Measurements from ENCODE around the gene EDC4.

EDC4 gene

DNA sequence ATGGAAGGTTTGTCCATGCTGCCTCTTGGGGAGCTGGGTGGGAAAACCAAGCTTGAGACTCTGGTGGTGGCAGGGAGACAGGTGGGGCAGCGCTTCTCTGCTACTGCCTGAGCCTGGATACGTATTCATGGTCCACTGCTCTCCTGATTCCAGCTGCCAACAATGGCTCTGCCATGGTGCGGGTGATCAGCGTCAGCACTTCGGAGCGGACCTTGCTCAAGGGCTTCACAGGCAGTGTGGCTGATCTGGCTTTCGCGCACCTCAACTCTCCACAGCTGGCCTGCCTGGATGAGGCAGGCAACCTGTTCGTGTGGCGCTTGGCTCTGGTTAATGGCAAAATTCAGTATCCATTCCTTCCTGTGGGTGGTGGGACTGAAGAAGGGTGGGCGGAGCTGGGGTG is 4.2 kb downstream of the EDC4 start:
- no peak for TF ChIP-seq PPARA (CRISPR knock-in tag; IDR thresholded peaks at IDR 0.05; ENCODE audit: borderline replicate concordance)
- TF ChIP-seq, protein P1, sequence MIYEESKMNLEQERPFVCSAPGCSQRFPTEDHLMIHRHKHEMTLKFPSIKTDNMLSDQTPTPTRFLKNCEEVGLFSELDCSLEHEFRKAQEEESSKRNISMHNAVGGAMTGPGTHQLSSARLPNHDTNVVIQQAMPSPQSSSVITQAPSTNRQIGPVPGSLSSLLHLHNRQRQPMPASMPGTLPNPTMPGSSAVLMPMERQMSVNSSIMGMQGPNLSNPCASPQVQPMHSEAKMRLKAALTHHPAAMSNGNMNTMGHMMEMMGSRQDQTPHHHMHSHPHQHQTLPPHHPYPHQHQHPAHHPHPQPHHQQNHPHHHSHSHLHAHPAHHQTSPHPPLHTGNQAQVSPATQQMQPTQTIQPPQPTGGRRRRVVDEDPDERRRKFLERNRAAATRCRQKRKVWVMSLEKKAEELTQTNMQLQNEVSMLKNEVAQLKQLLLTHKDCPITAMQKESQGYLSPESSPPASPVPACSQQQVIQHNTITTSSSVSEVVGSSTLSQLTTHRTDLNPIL (CRISPR knock-in tag; IDR thresholded peaks at IDR 0.05; ENCODE audit: low read depth): no peak
- TF ChIP-seq ZNF565 (CRISPR knock-in tag; conservative IDR thresholded peaks at IDR 0.05; ENCODE audit: low read depth): no peak
- TF ChIP-seq ESRRG (CRISPR knock-in tag; IDR thresholded peaks at IDR 0.05): no peak

DNA sequence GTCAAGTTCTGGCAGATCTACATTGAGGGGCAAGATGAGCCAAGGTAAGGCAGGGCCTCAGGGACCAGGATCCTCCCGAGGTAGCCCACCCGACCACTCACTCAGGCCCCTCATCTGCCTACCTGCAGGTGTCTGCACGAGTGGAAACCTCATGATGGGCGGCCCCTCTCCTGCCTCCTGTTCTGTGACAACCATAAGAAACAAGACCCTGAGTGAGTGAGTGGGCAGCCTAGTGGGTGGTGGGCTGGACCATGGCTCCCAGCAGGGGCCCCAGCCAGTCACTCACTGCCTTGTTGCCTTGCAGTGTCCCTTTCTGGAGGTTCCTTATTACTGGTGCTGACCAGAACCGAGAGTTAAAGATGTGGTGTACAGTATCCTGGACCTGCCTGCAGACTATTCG is 5.4 kb downstream of the EDC4 start:
- no peak for TF ChIP-seq PPARA (CRISPR knock-in tag; IDR thresholded peaks at IDR 0.05; ENCODE audit: borderline replicate concordance)
- no peak for TF ChIP-seq TOX (CRISPR knock-in tag; IDR thresholded peaks at IDR 0.05; ENCODE audit: borderline replicate concordance)
- no peak for TF ChIP-seq SNAI2 (CRISPR knock-in tag; IDR thresholded peaks at IDR 0.05)
- no peak for TF ChIP-seq ARNTL (CRISPR knock-in tag; IDR thresholded peaks at IDR 0.05; ENCODE audit: borderline replicate concordance, low read depth)
- no peak for TF ChIP-seq ZNF70 (CRISPR knock-in tag; IDR thresholded peaks at IDR 0.05)
- TF ChIP-seq TCF4 (CRISPR knock-in tag; IDR thresholded peaks at IDR 0.05; ENCODE audit: borderline replicate concordance): no peak
- TF ChIP-seq, protein P2, sequence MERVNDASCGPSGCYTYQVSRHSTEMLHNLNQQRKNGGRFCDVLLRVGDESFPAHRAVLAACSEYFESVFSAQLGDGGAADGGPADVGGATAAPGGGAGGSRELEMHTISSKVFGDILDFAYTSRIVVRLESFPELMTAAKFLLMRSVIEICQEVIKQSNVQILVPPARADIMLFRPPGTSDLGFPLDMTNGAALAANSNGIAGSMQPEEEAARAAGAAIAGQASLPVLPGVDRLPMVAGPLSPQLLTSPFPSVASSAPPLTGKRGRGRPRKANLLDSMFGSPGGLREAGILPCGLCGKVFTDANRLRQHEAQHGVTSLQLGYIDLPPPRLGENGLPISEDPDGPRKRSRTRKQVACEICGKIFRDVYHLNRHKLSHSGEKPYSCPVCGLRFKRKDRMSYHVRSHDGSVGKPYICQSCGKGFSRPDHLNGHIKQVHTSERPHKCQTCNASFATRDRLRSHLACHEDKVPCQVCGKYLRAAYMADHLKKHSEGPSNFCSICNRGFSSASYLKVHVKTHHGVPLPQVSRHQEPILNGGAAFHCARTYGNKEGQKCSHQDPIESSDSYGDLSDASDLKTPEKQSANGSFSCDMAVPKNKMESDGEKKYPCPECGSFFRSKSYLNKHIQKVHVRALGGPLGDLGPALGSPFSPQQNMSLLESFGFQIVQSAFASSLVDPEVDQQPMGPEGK (CRISPR knock-in tag; IDR thresholded peaks at IDR 0.05; ENCODE audit: borderline replicate concordance): no peak
- TF ChIP-seq, protein P3, sequence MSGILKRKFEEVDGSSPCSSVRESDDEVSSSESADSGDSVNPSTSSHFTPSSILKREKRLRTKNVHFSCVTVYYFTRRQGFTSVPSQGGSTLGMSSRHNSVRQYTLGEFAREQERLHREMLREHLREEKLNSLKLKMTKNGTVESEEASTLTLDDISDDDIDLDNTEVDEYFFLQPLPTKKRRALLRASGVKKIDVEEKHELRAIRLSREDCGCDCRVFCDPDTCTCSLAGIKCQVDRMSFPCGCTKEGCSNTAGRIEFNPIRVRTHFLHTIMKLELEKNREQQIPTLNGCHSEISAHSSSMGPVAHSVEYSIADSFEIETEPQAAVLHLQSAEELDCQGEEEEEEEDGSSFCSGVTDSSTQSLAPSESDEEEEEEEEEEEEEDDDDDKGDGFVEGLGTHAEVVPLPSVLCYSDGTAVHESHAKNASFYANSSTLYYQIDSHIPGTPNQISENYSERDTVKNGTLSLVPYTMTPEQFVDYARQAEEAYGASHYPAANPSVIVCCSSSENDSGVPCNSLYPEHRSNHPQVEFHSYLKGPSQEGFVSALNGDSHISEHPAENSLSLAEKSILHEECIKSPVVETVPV (CRISPR knock-in tag; IDR thresholded peaks at IDR 0.05): no peak
- TF ChIP-seq BACH2 (CRISPR knock-in tag; IDR thresholded peaks at IDR 0.05; ENCODE audit: borderline replicate concordance): no peak
- TF ChIP-seq ESRRG (CRISPR knock-in tag; IDR thresholded peaks at IDR 0.05): no peak
- TF ChIP-seq ZNF565 (CRISPR knock-in tag; conservative IDR thresholded peaks at IDR 0.05; ENCODE audit: low read depth): no peak
- no peak for TF ChIP-seq OSR1 (CRISPR knock-in tag; IDR thresholded peaks at IDR 0.05)
- TF ChIP-seq ZFP30 (CRISPR knock-in tag; IDR thresholded peaks at IDR 0.05): no peak
- TF ChIP-seq, protein P4, sequence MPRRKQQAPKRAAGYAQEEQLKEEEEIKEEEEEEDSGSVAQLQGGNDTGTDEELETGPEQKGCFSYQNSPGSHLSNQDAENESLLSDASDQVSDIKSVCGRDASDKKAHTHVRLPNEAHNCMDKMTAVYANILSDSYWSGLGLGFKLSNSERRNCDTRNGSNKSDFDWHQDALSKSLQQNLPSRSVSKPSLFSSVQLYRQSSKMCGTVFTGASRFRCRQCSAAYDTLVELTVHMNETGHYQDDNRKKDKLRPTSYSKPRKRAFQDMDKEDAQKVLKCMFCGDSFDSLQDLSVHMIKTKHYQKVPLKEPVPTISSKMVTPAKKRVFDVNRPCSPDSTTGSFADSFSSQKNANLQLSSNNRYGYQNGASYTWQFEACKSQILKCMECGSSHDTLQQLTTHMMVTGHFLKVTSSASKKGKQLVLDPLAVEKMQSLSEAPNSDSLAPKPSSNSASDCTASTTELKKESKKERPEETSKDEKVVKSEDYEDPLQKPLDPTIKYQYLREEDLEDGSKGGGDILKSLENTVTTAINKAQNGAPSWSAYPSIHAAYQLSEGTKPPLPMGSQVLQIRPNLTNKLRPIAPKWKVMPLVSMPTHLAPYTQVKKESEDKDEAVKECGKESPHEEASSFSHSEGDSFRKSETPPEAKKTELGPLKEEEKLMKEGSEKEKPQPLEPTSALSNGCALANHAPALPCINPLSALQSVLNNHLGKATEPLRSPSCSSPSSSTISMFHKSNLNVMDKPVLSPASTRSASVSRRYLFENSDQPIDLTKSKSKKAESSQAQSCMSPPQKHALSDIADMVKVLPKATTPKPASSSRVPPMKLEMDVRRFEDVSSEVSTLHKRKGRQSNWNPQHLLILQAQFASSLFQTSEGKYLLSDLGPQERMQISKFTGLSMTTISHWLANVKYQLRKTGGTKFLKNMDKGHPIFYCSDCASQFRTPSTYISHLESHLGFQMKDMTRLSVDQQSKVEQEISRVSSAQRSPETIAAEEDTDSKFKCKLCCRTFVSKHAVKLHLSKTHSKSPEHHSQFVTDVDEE (CRISPR knock-in tag; IDR thresholded peaks at IDR 0.05): no peak
- no peak for TF ChIP-seq ZNF8 (CRISPR knock-in tag; IDR thresholded peaks at IDR 0.05)
- TF ChIP-seq ZC3H10 (CRISPR knock-in tag; IDR thresholded peaks at IDR 0.05): no peak
- TF ChIP-seq ZFP3 (CRISPR knock-in tag; IDR thresholded peaks at IDR 0.05): no peak

More for the DNA sequence above, 4.2 kb downstream of the EDC4 start:
- no peak for ATAC-seq

DNA sequence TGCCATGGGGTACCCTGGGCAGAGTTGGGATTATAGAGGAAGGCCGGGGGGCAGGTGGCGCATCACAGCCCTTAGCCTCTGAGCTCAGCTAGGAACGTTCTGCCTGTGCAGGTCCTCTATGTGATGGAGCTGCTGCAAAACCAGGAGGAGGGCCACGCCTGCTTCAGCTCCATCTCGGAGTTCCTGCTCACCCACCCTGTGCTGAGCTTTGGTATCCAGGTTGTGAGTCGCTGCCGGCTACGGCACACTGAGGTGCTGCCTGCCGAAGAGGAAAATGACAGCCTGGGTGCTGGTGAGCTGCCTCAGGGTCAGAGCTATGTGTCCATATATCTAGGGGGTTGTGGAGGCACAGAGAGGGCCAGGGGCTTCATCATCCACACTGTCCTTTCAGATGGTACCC is 6.0 kb downstream of the EDC4 start:
- TF ChIP-seq ZC3H10 (CRISPR knock-in tag; IDR thresholded peaks at IDR 0.05) (no peak), CSDC2 (CRISPR knock-in tag; IDR thresholded peaks at IDR 0.05) (no peak), ZFP3 (CRISPR knock-in tag; IDR thresholded peaks at IDR 0.05) (no peak), ZNF565 (CRISPR knock-in tag; conservative IDR thresholded peaks at IDR 0.05; ENCODE audit: low read depth) (no peak), ZFP30 (CRISPR knock-in tag; IDR thresholded peaks at IDR 0.05) (no peak), ISL1 (CRISPR knock-in tag; IDR thresholded peaks at IDR 0.05) (no peak), PPARA (CRISPR knock-in tag; IDR thresholded peaks at IDR 0.05; ENCODE audit: borderline replicate concordance) (no peak), ESRRG (CRISPR knock-in tag; IDR thresholded peaks at IDR 0.05) (no peak), TOX (CRISPR knock-in tag; IDR thresholded peaks at IDR 0.05; ENCODE audit: borderline replicate concordance) (no peak), SNAI2 (CRISPR knock-in tag; IDR thresholded peaks at IDR 0.05) (no peak), ZNF70 (CRISPR knock-in tag; IDR thresholded peaks at IDR 0.05) (no peak)
- TF ChIP-seq, protein P3 (CRISPR knock-in tag; IDR thresholded peaks at IDR 0.05): no peak
- no peak for ATAC-seq

More for the DNA sequence above, 5.4 kb downstream of the EDC4 start:
- ATAC-seq: no peak
